HG02852 (cell line): ENCODE measurements around the gene TNFAIP8L3.

Source experiments
- ATAC-seq: cut with Tn5 transposase; IDR thresholded peaks from one replicate; pipeline ENCODE4 v1.9.1; 2021; ENCODE audit warnings: mild to moderate bottlenecking, moderate library complexity; ENCODE audit not compliant: unreplicated experiment

The TNFAIP8L3 gene

DNA sequence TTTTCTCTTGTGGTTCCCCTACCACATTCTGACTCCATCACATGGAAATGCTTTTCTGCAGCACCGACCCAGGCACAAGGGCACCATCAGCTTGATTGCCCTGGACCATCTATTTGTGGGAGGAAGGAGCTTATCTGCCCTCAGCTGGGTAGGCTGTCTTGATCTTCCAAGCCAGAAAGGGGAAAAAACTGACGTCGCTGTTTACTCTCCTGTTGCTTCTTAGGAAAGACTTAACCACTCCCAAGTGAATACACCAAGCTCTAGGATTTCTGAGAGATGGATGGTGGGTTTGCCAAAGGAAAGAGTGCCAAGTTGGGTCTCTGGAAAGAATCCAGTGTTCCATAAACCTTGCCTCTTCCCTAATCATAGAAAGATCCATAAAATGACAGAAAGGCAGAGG, 4.0 kb downstream of the TNFAIP8L3 start:
- ATAC-seq = no peak

DNA sequence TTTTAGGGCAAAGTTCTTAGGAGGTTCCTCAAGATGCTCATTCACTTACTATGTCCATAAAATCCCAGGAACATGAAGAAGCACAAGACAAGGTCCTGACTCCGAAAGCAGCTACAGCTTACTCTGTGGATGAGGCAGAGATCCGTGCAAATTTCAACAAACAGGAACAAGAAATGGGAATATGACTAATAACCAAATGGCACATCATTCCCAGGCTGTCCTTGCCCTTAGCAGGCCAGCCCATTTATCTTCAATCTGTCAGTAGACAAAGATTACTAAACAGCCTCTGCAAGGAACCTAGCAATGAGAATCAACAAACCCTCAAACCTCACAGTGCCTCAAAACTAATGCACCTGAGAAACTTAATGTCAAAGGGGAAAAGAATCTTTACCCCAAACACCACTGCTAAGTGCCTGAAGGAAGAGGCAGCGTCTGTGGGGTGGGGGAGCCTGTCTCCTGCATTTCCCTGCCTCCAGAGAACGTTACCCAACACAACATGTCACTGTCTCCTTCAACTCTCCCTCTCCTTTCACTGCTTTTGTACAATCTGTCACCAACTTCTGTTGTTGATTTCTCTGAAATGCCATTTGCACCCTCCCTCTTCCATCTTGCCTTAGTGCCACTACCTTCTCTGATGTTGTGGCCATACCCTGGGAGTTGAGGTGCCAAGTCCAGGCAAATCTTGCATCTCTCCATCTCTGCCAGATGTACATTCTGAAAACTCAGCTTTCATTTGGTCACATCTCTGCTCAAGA, 4.8 kb downstream of the TNFAIP8L3 start:
- no peak for ATAC-seq

DNA sequence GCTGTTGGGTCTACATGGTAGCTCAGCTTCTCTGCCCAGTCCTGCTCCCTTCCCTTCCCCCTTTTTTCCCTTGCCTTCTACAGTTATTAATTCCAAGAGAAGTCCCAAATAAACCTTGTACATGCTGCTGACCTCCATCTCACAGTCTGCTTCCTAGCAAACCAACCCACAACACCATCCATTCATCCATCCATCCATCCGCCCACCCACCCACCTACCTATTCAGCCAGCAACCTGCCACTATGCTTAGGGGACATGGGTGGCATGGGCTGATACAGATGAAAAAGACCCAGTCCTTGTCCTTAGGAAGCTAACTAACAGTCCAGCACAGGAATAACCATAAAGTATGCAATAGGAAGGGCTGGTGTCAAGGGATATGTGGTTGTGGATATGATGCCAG, 5.7 kb downstream of the TNFAIP8L3 start:
- ATAC-seq = no peak

DNA sequence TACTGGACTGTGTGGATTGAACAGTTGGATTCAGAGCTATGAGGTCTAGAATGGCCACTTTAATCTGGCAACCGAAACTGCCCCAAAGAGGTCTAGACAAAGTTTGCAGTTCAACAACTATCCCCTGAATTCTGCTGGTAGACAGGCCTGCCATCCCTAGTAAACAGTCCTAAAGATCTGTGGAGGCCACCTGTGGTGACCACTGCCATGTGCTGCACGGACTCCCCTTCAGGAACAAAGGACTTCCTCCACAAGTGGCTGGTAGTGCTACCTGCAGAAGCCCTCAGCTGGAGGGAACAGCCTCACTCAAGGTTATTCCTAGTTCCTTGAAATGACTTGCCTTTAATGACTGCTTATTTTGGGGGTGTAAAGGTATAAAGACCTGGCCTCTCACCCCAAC, 6.1 kb downstream of the TNFAIP8L3 start:
- ATAC-seq = no peak

DNA sequence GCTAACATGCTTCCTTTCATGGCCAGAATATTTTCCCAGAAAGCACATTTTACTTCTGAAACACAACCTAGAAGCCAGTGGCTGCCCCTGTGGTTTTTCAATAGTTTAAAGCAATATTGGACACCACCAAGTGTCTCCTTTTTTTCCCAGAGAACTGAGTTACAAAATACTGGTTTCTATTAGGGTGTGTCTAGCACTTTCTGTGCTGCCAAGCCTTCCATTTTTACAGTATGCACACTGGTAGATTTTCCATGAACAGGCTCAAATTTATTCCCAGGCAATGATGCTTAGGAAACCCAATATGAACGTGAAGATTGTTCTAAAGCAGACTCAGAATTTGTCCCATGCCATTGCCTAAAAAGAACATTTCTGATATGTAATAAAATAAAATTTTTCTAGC, 7.2 kb downstream of the TNFAIP8L3 start:
- ATAC-seq = no peak

DNA sequence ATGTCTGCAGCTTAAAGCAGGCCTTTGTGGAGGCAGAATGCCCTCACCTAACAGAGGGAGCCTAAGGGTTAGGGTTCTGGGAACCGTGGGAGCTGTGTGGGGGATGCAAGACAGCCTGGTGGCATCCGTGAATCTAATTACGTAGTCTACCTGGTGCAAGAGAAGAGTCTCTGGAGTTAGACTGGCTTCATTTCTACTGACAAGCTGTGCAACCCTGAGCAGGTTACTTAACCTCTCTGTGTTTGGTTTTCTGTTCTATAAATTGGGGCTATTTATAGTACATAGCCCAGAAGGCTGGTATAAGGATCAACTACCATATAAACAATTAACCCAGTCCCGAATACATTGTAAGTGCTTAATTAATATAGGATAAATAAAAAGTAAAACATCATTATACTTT, 8.3 kb downstream of the TNFAIP8L3 start:
- ATAC-seq = no peak

DNA sequence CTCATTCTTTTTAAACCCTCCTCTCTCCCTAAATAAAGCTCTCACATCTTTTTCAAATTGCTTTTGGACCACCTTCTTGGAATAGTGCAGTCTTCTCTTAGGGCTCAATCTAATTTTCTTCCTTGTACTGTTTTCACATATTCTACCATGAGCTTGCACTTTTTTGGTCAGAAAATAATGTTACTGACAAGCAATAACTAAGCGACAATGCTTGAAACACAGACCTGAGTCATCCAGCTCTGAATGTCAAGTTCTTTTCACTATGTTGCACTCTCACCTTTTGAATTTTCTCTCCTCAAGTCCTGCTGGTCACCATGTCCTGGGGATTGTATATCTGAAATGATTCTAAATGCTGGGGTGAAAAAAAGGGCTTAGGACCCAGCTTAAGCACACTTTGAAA, 8.9 kb downstream of the TNFAIP8L3 start:
- no peak for ATAC-seq

DNA sequence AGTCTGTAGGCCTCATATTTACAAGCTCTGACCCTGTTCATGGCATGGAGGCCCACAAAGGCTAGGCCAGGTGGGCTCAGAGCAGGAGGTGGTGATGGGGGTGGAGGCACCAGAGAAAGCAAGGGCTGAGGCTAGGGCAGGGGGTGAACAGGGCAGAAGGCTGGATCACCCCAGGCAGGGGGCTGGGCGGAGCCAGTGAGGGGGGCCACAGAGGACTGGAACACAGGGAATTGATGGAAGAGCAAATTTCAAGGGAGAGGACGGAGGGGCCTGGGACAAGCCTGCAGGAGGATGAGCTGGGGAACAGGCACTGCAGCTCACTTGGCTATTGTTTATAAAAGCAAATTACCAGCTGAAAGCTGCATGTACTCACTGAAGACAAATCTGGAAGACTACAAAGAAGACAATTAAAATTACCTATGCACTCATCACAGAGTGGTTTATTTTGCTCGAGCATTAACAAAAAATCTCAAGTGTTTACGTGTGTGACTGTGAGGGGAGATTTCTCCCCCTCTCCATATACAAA, 11.0 kb downstream of the TNFAIP8L3 start:
- ATAC-seq = no peak

DNA sequence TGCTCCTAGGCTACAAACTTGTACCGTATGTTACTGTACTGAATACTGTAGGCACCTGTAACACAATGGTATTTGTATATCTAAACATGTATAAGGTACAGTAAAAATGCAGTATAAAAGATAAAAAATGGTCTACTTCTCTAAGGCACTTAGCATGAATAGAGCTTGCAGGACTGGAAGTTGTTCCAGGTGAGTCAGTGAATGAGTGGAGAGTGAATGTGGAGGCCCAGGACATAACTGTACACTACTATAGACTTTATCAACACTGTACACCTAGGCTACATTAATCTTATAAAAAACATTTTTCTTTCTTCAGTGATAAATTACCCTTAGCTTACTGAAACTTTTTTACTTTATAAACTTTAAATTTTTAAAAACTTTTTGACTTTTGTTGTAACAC, 12.5 kb downstream of the TNFAIP8L3 start:
- no peak for ATAC-seq

DNA sequence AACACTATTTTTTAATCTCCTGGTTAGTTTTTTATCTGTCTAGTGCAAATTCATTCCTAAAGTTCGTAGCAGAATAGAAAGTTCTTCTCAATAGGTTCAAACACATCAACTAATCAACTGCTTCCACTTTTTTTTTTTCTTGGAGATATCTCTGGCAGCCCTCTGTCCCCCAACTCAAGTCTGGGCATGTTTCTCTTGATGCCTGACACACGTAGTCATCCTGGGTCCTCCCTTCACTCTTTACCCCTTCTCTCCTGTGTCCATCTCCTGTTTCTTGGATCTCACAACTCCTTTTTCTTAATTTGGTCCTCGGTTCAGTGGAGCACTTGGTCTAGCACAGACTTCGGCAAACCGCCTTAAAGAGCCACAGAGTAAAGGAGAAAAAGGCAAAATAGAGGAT, 14.4 kb downstream of the TNFAIP8L3 start:
- ATAC-seq = no peak

DNA sequence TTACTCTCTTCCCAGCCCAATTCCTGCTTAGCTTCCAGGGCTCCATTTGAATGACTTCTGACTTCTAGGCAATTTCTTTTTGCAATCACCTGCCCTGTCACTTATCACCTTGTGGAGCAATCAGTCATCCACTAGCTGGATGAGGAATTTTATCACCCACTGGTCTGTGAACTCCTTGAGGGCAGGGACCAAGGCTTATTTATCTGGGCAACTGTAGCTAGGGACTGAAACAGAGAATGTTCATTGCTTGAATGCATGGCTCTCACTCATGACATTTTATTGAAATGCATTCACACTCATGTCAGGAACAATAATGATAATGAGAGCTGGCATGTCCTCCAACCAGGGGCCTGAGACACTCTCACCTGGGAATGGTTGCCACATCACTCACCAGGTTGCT, 15.5 kb downstream of the TNFAIP8L3 start:
- no peak for ATAC-seq

DNA sequence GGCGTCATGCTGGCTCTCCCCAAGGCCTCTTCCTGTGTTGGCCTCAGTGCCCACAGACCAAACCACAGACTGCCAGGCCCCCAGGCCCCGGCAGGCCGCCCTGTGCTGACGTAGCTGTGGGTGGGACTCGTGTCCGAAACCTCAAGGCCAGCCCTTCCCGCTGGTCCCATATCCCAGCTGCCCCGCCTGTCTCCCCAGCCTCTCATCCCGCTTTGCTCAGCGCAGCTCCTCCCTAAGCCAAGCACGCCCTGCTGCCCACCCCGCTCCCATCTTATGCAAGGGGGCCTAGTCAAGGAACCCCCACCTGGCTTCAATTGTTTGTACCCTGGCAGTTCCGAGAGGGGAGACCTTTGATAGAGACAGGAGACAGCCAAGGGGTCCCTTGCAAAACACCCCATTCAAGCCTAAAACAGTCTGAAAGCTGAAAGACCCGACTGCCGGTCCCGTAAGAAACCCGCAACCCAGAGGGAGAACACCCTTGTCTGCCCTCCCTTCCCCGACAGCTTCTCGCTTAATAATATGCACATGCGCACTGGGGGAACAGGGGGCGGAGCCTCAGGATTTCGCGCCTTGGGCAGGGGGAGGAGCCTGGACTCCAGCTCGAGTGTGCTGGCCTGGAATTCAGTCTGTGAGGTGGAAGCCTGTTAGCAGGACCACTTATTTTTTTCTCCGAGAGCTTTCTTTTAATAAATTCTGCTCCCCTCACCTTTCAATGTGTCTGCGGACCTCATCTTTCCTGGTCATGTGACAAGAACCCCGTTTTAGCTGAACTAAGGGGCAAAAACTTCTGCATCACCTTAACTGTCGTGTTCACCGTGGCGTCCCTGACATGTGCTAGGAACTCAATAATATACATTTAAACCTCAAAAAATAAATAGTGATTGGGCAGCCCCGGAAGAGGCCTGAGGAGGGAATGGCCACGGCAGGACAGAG, 17.2 kb downstream of the TNFAIP8L3 start:
- no peak for ATAC-seq

DNA sequence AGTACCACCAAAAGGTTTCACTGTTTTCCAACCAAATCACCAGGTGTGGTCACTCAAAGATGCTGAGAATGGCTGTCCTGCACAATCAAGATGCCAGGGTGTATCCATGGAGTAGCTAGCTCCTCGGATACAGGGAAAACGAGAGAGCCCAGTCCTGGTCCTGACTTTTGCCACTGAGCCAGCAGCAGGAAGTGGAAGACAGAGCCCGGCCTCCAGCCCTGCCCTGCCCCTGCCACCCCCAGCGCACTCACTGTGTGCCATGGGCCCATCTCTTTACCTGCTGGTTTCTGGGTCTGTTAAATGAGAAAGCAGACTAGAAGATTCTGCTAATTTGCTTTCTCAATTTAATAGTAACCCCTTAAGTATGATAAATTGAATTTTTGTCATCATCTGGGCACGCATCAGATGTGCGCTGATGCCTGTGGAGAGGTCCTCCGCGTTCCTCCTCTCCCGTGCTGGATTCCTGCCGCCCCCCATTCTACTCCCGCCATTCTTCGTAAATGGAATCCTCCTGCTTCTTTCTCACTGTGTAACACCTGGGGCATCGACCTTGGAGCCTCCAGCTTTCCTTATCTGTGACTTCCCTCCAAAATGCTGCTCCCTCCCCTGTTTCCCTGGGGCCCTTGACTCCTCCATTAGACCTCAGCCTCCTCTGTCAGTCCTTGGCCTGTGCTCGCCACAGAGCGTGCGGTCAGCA, 18.0 kb downstream of the TNFAIP8L3 start:
- no peak for ATAC-seq

DNA sequence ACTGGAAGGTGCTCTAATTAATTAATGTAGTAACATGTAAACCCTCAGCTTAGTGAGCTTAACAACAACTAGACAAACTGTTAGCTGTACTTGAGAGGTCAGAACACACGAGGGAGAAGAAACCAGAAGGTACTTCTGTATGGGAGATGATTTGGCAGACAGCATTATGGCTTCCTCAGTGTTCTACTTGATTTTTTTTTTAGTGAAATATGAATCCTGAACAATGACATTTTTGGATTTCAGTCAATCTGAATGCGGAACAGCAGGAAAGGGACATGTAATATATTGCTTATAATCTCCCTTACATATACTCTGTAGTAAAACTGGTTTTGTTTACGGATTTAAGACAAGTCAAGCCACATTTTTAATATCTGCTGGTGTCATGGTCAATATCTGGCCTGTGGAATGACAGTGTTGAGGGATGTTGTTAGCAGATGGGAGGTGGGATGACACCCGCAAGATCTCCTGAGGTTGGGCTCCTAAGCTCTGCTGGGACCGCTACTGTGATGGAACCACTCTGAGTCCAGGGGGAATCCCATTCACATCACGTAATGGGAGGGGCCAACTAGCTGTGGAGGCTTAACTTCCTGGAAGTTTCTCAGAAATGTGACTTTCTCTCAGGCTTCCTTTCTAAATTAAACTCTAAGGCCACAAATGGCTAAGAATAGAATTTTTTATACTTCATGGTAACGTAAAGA, 18.7 kb downstream of the TNFAIP8L3 start:
- no peak for ATAC-seq

DNA sequence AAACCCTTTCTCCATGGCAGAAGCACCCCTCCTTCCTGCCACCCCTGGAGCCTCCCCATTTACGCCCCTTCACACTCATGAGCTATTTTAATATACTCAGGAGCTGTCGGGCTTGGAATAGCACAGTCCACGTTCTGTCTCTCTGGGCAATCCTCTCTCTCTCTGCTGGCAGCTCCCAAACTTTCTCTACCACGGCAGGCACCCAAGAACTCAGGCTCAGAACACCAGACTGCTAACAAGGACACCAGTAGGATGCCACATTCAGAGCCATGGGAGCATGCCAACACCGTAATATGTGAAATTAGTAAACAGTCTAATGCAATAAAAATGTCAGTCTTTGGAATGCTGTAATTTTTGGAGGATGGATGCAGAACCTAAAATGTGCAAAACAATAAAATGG, 19.3 kb downstream of the TNFAIP8L3 start:
- ATAC-seq = no peak

DNA sequence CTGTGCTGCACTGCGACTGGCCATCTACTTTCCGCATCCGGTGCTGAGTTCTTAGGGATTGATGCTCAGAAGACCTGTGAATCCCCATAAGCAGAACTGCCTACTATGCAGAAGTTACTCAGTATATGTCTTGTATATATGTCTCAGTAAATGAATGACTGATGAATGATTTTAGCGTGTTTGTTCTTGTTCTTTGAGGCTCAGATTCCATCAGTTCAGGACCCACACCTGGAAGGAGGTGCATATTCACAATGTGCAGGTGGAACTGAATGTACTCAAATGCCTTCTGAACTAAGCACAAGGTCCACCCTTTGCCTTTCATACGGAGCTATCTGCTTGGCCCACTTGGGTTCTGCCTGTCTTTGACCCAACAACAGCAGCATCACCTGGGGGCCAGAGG, 19.8 kb downstream of the TNFAIP8L3 start:
- no peak for ATAC-seq

DNA sequence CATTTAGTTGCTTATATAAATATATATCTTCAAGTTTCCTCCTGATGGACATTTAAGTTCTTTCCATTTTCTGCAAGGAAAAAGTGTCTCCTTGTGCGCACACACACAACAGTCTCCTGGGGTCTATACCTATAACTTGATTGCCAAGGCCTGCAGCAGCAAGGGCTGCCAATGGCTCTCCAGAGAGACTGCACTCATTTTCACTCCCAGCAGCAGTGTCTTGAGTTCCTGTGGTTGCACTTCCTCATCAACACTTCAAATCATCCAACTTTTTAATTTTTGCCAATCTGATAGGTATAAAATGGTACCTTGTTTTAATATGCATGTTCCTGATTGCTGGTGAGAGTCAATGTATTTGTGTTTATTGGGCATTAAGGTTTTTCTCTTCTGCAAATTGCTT, 23.1 kb downstream of the TNFAIP8L3 start:
- ATAC-seq = no peak

DNA sequence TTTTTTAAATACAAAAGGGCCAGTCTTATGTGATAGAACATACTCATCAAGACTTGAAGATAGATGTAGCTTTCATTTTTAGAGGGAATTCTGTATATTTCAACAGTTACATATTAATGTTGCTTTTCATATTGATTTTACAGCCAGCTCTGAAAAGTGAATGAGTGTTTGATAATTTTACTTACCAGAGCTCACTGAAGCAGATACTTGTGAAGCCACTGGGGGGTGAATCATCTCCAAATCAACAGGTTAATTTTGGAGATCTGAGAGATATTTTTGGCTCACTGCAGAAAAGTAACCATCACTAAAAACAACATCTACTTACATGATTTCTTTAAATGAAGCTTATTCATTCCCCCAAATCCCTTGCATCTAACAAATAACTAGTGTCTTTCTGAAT, 24.7 kb downstream of the TNFAIP8L3 start:
- no peak for ATAC-seq

DNA sequence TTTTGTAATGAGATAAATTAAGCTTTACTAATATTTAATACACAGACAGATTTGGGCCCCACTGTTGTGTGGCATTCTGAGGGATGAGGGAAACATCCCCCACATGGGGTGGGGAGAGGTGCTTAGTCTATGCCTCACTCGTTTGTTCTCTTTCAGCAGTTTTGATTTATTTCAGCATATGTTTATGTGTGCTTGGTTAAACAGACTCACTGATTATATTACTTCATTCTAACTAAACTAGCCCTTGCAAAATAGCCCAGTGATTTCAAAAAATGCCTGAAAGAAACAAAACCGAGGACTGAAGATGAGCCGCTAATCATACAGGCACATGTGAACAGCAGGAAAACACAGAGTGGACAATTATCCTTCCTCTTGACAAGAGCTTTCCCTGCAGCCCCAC, 27.2 kb downstream of the TNFAIP8L3 start:
- ATAC-seq = no peak

DNA sequence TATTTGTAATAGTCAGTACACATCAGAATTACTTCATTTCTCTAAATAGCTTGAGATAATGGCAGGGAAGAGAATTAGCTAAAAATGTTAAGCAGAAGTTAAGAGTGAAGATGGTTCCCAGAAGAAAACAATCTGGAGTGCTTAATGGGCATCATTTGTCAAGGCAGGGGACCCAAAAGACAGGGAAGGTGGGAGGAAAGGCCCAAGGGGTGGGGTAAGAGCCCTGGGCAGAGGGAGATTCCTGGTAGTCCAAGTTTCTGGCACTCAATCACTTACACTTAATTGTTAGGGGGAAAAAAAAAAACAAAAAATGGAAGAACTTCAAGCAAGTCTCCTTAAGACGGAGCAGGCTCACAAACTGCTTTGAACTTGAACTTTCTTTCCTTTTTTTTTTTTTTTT, 28.9 kb downstream of the TNFAIP8L3 start:
- ATAC-seq = no peak

DNA sequence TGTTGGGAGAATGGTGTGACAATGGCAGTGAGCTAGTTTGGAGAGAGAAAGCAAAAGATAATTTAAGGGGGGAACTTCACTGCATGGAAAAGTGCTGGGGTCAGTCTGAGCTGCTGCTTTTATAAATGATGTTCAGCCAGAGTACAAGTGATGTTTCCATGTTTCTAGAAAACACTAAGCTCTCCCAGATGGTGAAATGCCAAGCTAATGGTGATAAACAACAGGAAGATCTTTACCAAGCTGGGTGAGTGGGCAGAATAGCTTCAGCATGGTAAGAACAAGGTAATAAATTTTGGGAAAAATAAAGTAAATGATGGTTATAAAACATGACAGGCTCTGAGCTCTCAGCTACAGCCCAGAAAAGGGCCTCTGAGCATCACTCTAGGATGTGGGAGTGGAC, 29.4 kb downstream of the TNFAIP8L3 start:
- ATAC-seq = no peak
